Measurements from ENCODE around the gene EXOC6B. TPM values are rescaled to one million over a fixed set of nuclear protein-coding genes. Genes with fewer than 3 reads are reported as not detected.

Gene EXOC6B
- total RNA-seq, 1 experiment from 2014 or later: 40.1 TPM

DNA sequence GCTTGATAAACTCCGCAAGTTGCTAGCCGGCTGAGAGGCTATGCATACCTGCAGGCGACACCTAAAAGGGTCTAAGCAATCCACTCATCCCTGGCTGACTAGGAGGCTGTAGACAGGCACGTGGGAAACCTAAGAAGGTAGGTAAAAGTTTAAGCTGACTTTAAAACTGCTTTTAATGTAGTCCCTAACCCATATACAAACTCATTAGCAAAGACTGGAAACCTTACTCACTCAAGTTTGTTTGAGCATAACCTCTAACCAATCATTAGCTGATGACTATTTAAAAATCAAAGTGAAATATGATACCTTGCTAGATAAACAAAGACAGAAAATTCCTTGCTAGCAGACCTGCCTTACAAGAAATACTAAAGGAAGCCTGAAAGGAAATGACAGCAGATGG lies 106.4 kb downstream of the EXOC6B start:
- H3K79me2 ChIP-seq (ENCODE audit: insufficient read depth, low read length): no peaks in the 10 kb centered on the region
- no peak overlapping the region for H3K4ac ChIP-seq (ENCODE audit: low read depth, low read length)
- Mint-ChIP-seq H3K9me3 (no peaks in the 10 kb centered on the region), H3K27me3 (ENCODE audit: low read depth) (no peaks in the 10 kb centered on the region), H3K36me3 (ENCODE audit: insufficient read depth in 1 of 3, low read depth in 3 of 3) (peaks cover 0 to 5% (median 0%) of the 10 kb centered on the region in 3 experiments; a peak in 2 of 7 replicates), H3K4me1 (peaks cover 25 to 27% of the 10 kb centered on the region in 2 experiments), H3K4me3 (peak overlapping the region in 1 of 2 experiments; percentile 57; a peak in 3 of 5 replicates), H3K27ac (peak overlapping the region; percentile 82 to 94 (median 88))
- H4K8ac ChIP-seq (replicated peaks; ENCODE audit: insufficient read length, low read depth, low read length): no peak overlapping the region
- no peak overlapping the region for H3K23ac ChIP-seq (ENCODE audit: insufficient read length, low read depth, low read length)
- H2BK15ac ChIP-seq (ENCODE audit: low read depth, low read length): no peak overlapping the region
- TF ChIP-seq, protein P1, sequence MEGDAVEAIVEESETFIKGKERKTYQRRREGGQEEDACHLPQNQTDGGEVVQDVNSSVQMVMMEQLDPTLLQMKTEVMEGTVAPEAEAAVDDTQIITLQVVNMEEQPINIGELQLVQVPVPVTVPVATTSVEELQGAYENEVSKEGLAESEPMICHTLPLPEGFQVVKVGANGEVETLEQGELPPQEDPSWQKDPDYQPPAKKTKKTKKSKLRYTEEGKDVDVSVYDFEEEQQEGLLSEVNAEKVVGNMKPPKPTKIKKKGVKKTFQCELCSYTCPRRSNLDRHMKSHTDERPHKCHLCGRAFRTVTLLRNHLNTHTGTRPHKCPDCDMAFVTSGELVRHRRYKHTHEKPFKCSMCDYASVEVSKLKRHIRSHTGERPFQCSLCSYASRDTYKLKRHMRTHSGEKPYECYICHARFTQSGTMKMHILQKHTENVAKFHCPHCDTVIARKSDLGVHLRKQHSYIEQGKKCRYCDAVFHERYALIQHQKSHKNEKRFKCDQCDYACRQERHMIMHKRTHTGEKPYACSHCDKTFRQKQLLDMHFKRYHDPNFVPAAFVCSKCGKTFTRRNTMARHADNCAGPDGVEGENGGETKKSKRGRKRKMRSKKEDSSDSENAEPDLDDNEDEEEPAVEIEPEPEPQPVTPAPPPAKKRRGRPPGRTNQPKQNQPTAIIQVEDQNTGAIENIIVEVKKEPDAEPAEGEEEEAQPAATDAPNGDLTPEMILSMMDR (conservative IDR thresholded peaks at IDR 0.05): no peak
- no peak overlapping the region for H2BK120ac ChIP-seq (ENCODE audit: low read depth, low read length, poor library complexity, severe bottlenecking)
- no peak overlapping the region for H2AFZ ChIP-seq (ENCODE audit: low read length)
- no peaks in the 10 kb centered on the region for H3K23me2 ChIP-seq (ENCODE audit: insufficient read length, low read depth, low read length, poor library complexity, severe bottlenecking)
- no peak overlapping the region for H2BK5ac ChIP-seq (ENCODE audit: insufficient read length, low read length)
- no peaks in the 10 kb centered on the region for H3K79me1 ChIP-seq (ENCODE audit: insufficient read depth, low read depth, low read length, poor library complexity, severe bottlenecking)
- H3K4me1 ChIP-seq (ENCODE audit: insufficient read depth, low read length): no peaks in the 10 kb centered on the region; the same call in 1 of the 2 replicates
- peak overlapping the region; percentile 34 for H3K27ac ChIP-seq (ENCODE audit: insufficient read length, low read depth, low read length)
- no peak overlapping the region for H2AK5ac ChIP-seq (ENCODE audit: insufficient read length, low read length)
- H4K91ac ChIP-seq (ENCODE audit: insufficient read length, low read depth, low read length): no peak overlapping the region
- H3K18ac ChIP-seq (ENCODE audit: insufficient read length, low read depth, low read length): no peak overlapping the region
- H4K5ac ChIP-seq (ENCODE audit: insufficient read length, low read depth, low read length): no peak overlapping the region
- H3K9me3 ChIP-seq (ENCODE audit: control insufficient read depth, low read depth, low read length): no peaks in the 10 kb centered on the region
- WGBS (ENCODE audit: extremely low coverage, insufficient read length, low lambda C conversion rate): no CpG with 5 or more reads among the region's 4 CpGs
- no peak overlapping the region for H3K56ac ChIP-seq (ENCODE audit: insufficient read length, low read depth, low read length)
- H2BK12ac ChIP-seq (ENCODE audit: insufficient read length, low read depth, low read length): no peak overlapping the region
- H3K27me3 ChIP-seq (ENCODE audit: insufficient read depth, low read length): no peaks in the 10 kb centered on the region
- peak; percentile 66 for DNase-seq
- H3K4me2 ChIP-seq (ENCODE audit: insufficient read depth, insufficient read length, low read length): peak overlapping the region; percentile 30
- no peak overlapping the region for H3T11ph ChIP-seq (ENCODE audit: low read length)
- H3K14ac ChIP-seq (ENCODE audit: insufficient read depth, low read length): no peak overlapping the region
- H3K9ac ChIP-seq (ENCODE audit: extremely low read depth, insufficient read length, low read length): no peak overlapping the region
- no peaks in the 10 kb centered on the region for H4K20me1 ChIP-seq (ENCODE audit: control insufficient read depth, insufficient read depth, insufficient read length)
- H2BK20ac ChIP-seq (ENCODE audit: low read depth, low read length, poor library complexity, severe bottlenecking): no peak overlapping the region
